Activated T-cell treated with anti-CD3 and anti-CD28 coated beads, Interleukin-2, amount 50 U/mL, for 1 hour (primary cell): ENCODE results near the gene FLNB.

Source experiments
- DNase-seq: peaks from one replicate; pipeline ENCODE4 v3.0.0-alpha.2; 2020

The FLNB gene

DNA sequence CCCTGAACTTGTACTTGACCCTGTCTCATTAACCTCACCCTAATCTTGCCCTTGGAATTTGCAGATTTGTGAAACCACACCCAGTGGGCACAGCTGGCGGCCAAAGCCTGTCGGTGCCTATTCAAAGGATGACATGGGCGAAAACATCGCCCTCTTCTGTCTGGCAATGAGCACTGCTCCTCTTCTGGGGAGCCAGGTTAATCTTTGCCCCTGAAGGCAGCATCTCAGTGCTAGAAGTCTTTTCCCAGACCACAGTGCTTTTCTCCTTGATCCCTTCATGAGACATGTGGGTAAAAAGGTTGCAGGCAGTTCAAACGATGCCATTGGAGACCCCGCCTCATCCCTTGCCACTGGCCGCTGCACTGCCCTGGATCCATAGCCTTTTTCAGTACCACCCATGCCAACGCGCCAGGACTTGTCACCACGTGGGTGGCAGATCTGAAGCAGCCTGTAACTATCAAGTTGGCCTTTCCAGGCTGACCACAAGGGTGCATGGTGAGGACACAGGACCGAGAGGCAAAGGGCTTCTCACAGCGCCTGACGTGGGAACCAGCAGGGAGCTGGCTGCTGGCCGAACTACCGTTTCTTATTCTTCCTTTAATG is 209.1 kb downstream of the FLNB start:
- peak; percentile 53 for DNase-seq

DNA sequence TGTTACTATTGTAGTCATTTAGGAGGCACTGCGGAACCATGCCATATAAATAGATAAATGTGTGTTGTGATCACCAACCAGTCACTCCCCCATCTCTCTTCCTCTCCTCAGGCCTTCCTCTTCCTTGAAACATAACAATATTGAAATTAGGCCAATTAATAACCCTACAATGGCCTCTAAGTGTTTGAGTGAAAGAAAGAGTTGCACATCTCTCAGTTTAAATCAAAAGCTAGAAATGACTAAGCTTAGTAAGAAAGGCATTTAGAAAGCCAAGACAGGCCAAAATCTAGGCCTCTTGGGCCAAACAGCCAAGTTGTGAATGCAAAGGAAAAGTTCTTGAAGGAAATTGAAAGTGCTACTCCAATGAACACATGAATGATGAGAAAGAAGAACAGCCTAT is 210.7 kb downstream of the FLNB start:
- no peak for DNase-seq
